Activated naive CD4-positive, alpha-beta T cell treated with anti-CD3 and anti-CD28 coated beads, Interleukin-2, amount 10 ng/mL, durations not matched to agents 7 days and 5 days (primary cell): ENCODE measurements around the gene TAB2.
"Not testable (repeated sequence)": the region's sequence is repeated elsewhere in the genome, so short reads cannot be mapped to it uniquely, and the experiment has no call there.

Experiments used
- CTCF ChIA-PET: fragments of 350-600 bp; sonication (Branson Sonifier 250); formaldehyde crosslinking; loops from one replicate; lab custom pipeline; 2021; ENCODE audit warnings: antibody characterized with exemption; lab: Charles Lee
- DNase-seq: peaks from one replicate; pipeline ENCODE4 v3.0.0-alpha.2; 2020
- H3K27ac Mint-ChIP-seq: one replicate; pipeline ENCODE4 v1.8.0; 2021; ENCODE audit warnings: mild to moderate bottlenecking, moderate library complexity, mixed read lengths
- H3K27me3 Mint-ChIP-seq: one replicate; pipeline ENCODE4 v1.8.0; 2021; ENCODE audit warnings: mild to moderate bottlenecking, mixed read lengths
- H3K36me3 Mint-ChIP-seq: one replicate; pipeline ENCODE4 v1.8.0; 2021; ENCODE audit warnings: mixed read lengths
- H3K4me1 Mint-ChIP-seq: one replicate; pipeline ENCODE4 v1.8.0; 2021; ENCODE audit warnings: mixed read lengths
- H3K4me3 Mint-ChIP-seq: one replicate; pipeline ENCODE4 v1.8.0; 2021; ENCODE audit warnings: mild to moderate bottlenecking, moderate library complexity, mixed read lengths
- H3K9me3 Mint-ChIP-seq: one replicate; pipeline ENCODE4 v1.8.0; 2021; ENCODE audit warnings: mixed read lengths

Gene TAB2

DNA sequence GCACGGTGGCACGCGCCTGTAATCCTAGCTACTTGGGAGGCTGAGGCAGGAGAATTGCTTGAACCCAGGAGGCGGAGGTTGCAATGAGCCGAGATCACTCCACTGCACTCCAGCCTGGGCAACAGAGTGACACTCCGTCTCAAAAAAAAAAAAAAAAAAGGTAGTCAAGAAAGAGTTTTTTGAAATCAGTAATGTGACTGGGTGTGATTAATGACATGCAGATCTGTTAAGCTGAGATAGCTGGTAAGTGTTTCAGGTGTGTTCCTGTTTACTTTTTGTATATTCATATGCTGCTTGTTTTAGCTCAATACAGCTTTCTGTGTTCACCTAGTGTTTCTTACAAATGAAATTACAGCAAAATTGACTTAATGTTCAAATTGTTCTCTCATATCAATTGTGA lies 31.8 kb downstream of the TAB2 start:
- H3K27me3 Mint-ChIP-seq, CTCF ChIA-PET, H3K9me3 Mint-ChIP-seq, DNase-seq, H3K4me3 Mint-ChIP-seq: not testable (repeated sequence)
- Mint-ChIP-seq H3K27ac (peak overlapping the region; percentile 64), H3K36me3 (peaks cover 48% of the 10 kb centered on the region), H3K4me1 (peaks cover 58% of the 10 kb centered on the region)

DNA sequence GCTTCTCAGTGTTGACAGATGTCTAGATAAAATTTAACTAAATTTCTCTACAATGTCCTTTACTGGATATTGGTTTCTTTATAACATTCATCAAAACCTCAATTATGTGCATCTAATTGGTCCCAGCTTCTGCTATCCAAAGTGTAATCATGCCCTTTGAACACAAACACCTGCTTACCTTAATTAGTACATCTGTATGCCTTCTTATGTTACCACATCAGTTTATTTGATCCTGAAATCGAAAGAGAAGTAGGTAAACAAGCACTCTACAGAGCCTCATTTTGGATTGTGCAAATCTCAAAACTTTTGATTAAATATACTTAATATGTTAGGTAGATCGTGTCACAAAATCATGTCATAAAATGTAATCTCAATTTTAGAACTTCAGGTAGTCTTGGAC lies 36.5 kb downstream of the TAB2 start:
- Mint-ChIP-seq H3K9me3 (no peaks in the 10 kb centered on the region), H3K27me3 (no peaks in the 10 kb centered on the region), H3K4me3 (no peak overlapping the region), H3K4me1 (peaks cover 73% of the 10 kb centered on the region), H3K36me3 (peaks cover 58% of the 10 kb centered on the region), H3K27ac (peak overlapping the region; percentile 58)
- DNase-seq = no peak
- CTCF ChIA-PET = no interaction called here

DNA sequence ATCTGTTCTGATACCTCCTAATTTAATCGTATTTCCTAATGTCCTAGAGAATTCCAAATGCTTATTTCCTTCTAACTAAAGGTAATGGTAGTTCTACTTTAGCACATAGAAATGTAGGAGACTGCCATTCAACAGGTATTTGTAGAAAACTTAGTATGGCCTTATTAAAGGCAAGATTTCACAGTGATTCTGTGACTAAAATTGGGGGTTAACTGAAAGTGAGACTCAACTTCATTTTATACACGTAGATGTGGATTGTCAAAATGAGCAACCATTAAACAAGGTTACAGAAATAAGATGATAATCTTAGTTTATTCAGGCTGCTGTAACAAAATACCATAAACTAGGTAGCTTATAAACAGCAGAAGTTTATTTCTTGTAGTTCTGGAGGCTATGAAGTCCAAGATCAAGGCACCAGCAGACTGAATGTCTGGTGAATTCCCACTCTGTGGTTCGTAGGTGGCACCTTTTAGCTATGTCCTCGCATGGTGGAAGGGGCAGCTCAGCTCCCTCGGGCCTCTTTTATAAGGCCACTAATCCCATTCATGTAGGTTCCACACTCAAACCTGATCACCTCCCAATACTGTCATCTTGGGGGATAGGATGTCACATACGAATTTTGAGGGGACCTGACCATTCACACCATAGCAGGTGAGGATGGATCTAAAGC lies 38.7 kb downstream of the TAB2 start:
- Mint-ChIP-seq H3K27me3 (no peaks in the 10 kb centered on the region), H3K4me1 (peaks cover 79% of the 10 kb centered on the region), H3K36me3 (peaks cover 66% of the 10 kb centered on the region), H3K4me3 (no peak overlapping the region), H3K27ac (no peak overlapping the region), H3K9me3 (peaks cover 5% of the 10 kb centered on the region)
- CTCF ChIA-PET = no interaction called here
- no peak for DNase-seq

DNA sequence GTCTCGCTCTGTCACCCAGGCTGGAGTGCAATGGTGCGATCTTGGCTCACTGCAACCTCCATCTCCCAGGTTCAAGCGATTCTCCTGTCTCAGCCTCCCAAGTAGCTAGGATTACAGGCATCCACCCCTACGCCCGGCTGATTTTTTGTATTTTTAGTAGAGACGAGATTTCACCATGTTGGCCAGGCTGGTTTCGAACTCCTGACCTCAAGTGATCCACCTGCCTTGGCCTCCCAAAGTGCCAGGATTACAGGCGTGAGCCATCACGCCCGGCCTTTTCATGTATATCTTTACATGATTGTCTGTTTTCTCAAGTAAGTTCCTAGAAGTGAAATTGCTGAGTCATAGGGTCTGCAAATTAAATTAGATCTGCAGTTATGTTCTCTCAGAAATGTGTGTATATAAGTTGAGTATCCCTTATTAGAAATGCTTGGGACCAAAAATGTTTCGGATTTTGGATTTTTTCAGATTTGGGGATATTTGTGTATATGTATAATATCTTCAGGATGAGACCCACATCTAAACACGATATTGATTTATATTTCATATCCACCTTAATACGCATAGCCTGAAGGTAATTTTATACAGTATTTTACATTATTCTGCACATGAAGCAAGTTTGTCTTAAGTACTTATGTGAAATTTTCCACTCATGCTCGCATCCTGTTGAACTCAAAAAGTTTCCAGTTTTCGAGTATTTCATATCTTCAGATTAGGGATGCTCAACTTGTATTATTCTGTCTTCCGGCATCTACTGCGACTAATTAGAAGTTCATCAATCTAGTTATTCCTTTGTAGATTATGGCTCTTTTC lies 40.4 kb downstream of the TAB2 start:
- no peak overlapping the region for H3K4me3 Mint-ChIP-seq
- H3K27me3 Mint-ChIP-seq = no peaks in the 10 kb centered on the region
- H3K36me3 Mint-ChIP-seq = peaks cover 74% of the 10 kb centered on the region
- CTCF ChIA-PET = no interaction called here
- peak overlapping the region; percentile 69 for H3K27ac Mint-ChIP-seq
- no peak for DNase-seq
- H3K9me3 Mint-ChIP-seq = peaks cover 9% of the 10 kb centered on the region
- peaks cover 83% of the 10 kb centered on the region for H3K4me1 Mint-ChIP-seq

DNA sequence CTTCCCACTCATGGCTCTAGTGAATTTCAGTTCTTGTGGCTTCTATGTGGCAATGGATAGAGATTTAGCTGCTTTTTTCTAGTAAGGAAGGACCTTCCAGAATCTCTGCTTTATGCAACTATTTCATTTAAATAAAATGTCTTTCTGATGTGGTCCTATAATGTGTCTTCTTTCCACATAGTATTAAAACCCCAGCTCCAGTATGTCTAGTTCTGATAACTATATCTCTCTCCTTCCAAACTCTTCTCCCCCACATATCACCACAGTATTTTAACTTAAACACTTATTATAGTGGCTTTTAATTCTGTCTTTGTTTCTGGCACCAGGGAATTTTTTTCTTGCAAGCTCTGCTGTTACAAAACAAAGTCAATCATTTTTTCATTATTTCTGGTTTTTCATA lies 41.9 kb downstream of the TAB2 start:
- no peak overlapping the region for H3K4me3 Mint-ChIP-seq
- no peak for DNase-seq
- CTCF ChIA-PET = interaction anchor here (0.6 kb wide), 1 partner anchor 353 kb away, joined by 3 read pairs; no protein-coding TSS in a partner anchor
- H3K27me3 Mint-ChIP-seq = no peaks in the 10 kb centered on the region
- H3K36me3 Mint-ChIP-seq = peaks cover 76% of the 10 kb centered on the region
- peaks cover 9% of the 10 kb centered on the region for H3K9me3 Mint-ChIP-seq
- peaks cover 83% of the 10 kb centered on the region for H3K4me1 Mint-ChIP-seq
- H3K27ac Mint-ChIP-seq = peak overlapping the region; percentile 68

DNA sequence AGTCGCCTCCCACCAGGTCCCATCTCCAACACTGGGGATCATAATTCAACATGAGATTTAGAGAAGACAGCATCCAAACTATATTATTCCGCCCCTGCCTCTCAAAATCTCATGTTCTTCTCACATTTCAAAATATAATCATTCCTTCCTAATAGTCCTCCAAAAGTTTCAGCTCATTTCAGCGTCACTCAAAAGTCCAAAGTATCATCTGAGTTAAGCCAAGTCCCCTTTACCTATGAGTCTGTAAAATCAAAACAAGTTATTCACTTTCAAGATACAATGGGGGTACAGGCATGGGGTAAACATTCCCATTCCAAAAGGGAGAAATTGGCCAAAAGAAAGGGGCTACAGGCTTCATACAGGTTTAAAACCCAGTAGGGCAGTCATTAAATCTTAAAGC lies 43.0 kb downstream of the TAB2 start:
- H3K27ac Mint-ChIP-seq = no peak overlapping the region
- DNase-seq = no peak

DNA sequence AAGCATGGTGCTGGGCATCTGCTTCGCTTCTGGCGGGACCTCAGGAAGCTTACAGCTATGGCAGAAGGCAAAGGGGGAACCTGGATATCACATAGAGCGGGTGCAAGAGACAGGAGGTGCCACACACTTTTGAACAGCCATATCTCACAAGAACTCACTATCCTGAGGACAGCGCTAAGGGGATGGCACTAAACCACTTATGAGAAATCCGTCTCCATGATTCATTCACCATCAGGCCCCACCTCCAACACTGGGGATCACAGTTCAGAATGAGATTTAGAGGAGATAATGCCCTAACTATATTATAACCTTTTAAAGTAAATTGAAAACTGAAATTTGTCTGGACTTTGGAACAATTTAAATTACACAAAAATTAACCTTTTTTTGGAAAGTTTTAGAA lies 44.8 kb downstream of the TAB2 start:
- Mint-ChIP-seq H3K9me3 (peaks cover 9% of the 10 kb centered on the region), H3K4me1 (peaks cover 68% of the 10 kb centered on the region), H3K27ac (no peak overlapping the region), H3K27me3 (no peaks in the 10 kb centered on the region), H3K36me3 (peaks cover 64% of the 10 kb centered on the region), H3K4me3 (no peak overlapping the region)
- CTCF ChIA-PET = no interaction called here
- DNase-seq = no peak

More for the DNA sequence above, 43.0 kb downstream of the TAB2 start:
- peaks cover 81% of the 10 kb centered on the region for H3K4me1 Mint-ChIP-seq
- H3K27me3 Mint-ChIP-seq = no peaks in the 10 kb centered on the region
- peaks cover 71% of the 10 kb centered on the region for H3K36me3 Mint-ChIP-seq
- no peak overlapping the region for H3K4me3 Mint-ChIP-seq
- peaks cover 9% of the 10 kb centered on the region for H3K9me3 Mint-ChIP-seq
- CTCF ChIA-PET = no interaction called here

DNA sequence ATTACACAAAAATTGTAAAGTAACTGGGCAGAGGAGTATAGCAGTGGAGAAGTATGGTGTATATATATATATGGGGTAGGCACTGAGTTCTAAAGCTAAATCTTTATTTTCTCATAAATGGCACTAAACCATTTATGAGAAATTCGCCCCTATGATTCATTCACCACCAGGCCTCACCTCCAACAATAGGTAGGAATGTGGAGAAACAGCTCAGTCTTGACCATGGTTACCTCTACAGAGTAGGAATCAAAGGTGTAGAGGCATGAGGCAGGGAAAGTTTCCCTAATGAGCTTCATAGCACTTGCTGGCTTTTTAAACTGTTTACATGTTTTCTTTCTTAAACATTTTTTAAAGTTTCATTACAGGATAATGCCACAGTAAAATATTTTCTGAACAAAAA lies 45.6 kb downstream of the TAB2 start:
- CTCF ChIA-PET = no interaction called here
- Mint-ChIP-seq H3K4me3 (no peak overlapping the region), H3K36me3 (peaks cover 57% of the 10 kb centered on the region), H3K9me3 (peaks cover 9% of the 10 kb centered on the region), H3K27ac (no peak overlapping the region), H3K4me1 (peaks cover 59% of the 10 kb centered on the region), H3K27me3 (no peaks in the 10 kb centered on the region)
- no peak for DNase-seq

DNA sequence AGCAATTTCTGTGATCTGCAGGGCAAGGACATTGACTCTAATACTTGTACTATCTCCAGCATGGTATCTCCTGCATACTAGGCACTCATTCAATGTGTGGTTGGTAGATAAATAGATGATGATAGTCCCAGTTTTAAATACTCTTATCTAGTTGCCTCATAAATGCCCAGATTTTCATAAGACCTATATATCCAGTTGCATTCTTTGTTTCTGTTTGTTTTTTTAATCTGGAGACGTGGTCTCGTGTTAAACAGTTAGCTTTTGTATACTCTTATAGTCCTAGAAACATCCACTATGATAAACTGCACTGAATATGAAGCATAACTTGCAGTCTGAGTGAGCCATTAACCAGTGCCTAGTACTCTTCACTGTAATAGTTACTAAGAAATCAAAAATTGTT lies 47.0 kb downstream of the TAB2 start:
- CTCF ChIA-PET = no interaction called here
- H3K27ac Mint-ChIP-seq = peak overlapping the region; percentile 56
- peaks cover 46% of the 10 kb centered on the region for H3K36me3 Mint-ChIP-seq
- no peaks in the 10 kb centered on the region for H3K27me3 Mint-ChIP-seq
- H3K9me3 Mint-ChIP-seq = peaks cover 9% of the 10 kb centered on the region
- no peak overlapping the region for H3K4me3 Mint-ChIP-seq
- peaks cover 48% of the 10 kb centered on the region for H3K4me1 Mint-ChIP-seq
- no peak for DNase-seq

DNA sequence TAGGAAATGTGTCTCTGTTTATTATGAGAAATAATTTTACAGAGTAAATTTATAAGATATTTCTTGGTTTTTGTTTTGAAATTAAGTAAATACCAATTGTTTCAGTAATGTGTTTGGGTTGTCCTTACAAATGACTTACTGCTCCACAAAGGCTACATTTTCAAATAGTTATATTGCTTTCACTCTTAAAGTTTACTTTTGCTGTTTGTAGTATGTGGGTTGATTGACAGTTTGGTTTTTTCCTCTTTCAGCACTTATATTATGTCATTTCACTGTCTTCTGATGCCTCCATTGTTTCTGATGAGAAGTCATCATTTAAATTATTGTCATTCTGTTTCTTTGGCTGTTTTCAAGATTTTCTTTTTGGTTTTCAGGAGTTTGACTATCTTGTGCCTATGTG lies 47.7 kb downstream of the TAB2 start:
- Mint-ChIP-seq H3K4me1 (peaks cover 47% of the 10 kb centered on the region), H3K27me3 (no peaks in the 10 kb centered on the region), H3K4me3 (no peak overlapping the region), H3K27ac (peak overlapping the region; percentile 58), H3K36me3 (peaks cover 46% of the 10 kb centered on the region), H3K9me3 (peaks cover 7% of the 10 kb centered on the region)
- CTCF ChIA-PET = no interaction called here
- no peak for DNase-seq

DNA sequence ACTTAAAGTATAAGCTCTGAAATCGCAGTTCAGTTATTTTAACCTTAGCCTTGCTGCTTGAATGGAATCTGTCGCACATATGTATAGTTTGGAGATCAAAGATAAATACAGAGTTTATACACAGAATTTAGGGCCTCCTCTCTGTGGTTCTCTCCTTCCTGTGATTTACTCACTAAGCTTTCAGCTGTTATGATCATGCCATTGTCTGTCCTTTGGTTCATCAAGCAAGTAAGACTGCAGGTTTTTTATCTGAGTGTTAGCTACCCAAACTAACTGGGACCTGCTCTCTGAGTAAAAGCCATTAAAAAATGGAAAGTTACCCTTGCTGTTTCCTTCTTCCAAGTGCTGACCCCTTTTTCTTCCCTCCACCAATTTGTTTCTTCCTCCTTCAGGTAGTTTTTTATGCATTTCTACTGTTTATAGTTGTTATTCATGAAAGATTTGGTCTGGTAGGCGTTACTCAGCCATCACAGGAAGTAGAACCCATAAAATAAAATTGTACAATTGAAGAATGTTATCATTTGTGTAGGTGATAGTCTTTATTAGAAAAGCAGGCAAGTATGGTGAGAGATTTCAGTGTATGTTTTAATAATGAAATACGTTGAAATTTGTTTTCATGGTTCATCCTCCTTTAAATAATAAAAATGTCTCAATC lies 48.9 kb downstream of the TAB2 start:
- Mint-ChIP-seq H3K4me3 (no peak overlapping the region), H3K27me3 (no peaks in the 10 kb centered on the region), H3K9me3 (peaks cover 4% of the 10 kb centered on the region), H3K36me3 (peaks cover 43% of the 10 kb centered on the region), H3K4me1 (peaks cover 43% of the 10 kb centered on the region), H3K27ac (no peak overlapping the region)
- CTCF ChIA-PET = interaction anchor here (1.0 kb wide), 1 partner anchor 66 kb away, joined by 3 read pairs; no protein-coding TSS in a partner anchor
- no peak for DNase-seq

DNA sequence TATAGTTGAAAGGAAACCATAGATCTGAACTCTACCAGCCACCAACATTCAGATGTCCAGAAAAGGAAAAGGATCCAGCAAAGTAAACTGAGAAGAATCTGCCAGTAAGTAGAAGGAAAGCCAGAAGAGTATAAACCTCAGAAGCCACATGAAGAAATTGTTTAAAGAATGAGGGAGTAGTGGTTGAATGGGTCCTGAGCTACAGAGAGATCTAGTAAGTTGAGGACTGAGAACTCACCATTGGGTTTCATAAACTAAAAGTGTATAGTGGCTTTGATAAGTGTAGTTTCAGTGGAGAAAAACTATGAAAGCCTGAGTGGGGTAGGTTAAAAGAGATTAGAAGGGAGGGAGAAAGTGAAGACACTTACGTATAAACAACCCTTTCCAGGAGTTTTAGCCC lies 50.6 kb downstream of the TAB2 start:
- Mint-ChIP-seq H3K27me3 (no peaks in the 10 kb centered on the region), H3K4me1 (peaks cover 39% of the 10 kb centered on the region), H3K27ac (no peak overlapping the region), H3K36me3 (peaks cover 38% of the 10 kb centered on the region), H3K4me3 (no peak overlapping the region), H3K9me3 (no peaks in the 10 kb centered on the region)
- no peak for DNase-seq
- CTCF ChIA-PET = no interaction called here

DNA sequence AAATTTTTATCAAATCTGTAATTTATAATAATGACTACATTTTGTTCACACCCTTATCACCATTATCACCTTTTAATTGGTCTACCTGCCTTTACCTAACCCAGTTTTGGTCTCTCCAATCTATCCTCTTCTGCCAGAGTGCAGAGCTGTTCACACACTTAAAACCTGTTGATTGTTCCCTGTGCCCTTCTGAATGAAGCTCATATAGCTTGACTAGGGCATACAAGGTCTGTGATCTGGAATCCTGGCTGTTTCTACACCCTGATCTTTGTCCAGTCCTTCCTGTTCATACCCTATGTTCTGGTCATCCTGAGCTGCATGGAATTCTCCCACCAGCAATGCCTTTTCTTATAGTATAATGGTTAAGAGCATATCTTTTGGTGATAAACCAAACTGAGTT lies 53.6 kb downstream of the TAB2 start:
- CTCF ChIA-PET = interaction anchor here (0.6 kb wide), 2 partner anchors 25 to 281 kb away, joined by 3 read pairs; no protein-coding TSS in a partner anchor
- no peaks in the 10 kb centered on the region for H3K27me3 Mint-ChIP-seq
- H3K4me1 Mint-ChIP-seq = peaks cover 46% of the 10 kb centered on the region
- H3K9me3 Mint-ChIP-seq = no peaks in the 10 kb centered on the region
- DNase-seq = no peak
- peak overlapping the region; percentile 12 for H3K27ac Mint-ChIP-seq
- H3K4me3 Mint-ChIP-seq = no peak overlapping the region
- peaks cover 45% of the 10 kb centered on the region for H3K36me3 Mint-ChIP-seq

DNA sequence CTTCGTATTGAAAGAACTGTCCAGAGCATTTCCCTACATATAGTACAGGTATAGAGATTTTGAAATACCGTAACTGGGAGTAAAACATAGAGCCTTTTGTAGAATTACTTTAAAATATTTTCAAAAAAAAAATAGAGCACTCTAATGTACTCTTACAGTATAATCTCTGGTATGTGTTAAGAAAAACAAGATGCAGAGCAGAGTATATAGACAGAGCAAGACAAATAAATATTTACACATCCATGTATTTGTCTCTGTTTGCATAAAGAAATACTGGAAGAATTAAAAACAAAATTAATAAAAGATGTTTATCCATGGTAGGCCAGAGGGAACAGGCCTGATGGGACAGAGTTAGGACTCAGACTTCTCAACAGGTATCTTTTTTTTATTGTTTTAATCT lies 54.5 kb downstream of the TAB2 start:
- no peak for DNase-seq
- Mint-ChIP-seq H3K27ac (no peak overlapping the region), H3K36me3 (peaks cover 51% of the 10 kb centered on the region), H3K4me3 (no peak overlapping the region), H3K9me3 (no peaks in the 10 kb centered on the region), H3K4me1 (peaks cover 52% of the 10 kb centered on the region), H3K27me3 (no peaks in the 10 kb centered on the region)
- CTCF ChIA-PET = no interaction called here
